COLO829 (cell line): Measurements from ENCODE around the gene RAC2.

ENCODE experiments used
- DNase-seq: peaks from one replicate; pipeline ENCODE4 v3.0.0; 2012; ENCODE audit warnings: low spot score

The RAC2 gene

GRCh38 chr22:37219533-37219932 lies 24.5 kb downstream of the RAC2 start:
- no peak for DNase-seq

DNA sequence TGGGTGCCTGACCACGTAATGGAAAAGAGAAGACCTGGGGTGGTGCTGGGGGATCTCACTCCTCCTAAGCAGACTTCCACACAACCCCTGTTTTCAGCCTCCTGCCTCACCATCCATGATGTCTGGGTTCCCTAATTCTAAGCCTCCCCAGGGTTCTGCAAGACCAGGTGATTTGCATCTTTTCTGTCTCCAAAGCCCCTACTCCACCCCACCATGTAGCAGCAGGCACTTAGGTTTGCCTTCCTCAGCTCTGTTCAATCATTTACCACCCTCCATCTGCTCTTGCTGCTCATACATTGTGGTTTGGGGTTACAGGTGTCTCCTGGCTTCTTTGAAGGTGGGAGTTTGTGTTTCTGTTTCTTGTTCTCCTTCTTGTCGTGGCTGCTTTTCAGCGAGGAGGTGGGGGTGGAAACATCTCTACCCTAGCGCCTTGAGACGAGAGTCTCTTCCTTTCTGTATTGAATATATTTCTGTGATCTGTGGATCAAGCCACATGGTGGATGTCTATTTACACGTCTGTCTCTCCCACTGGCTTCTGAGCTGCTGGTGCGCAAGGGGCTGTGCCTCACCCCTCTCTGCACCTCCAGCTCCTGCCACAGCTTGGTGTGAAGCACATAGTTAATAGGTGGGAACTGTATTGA lies 25.2 kb downstream of the RAC2 start:
- DNase-seq = no peak

- DNase-seq = no peak
These were observed 25.7 kb downstream of the RAC2 start for GRCh38 chr22:37218399-37218770.

DNA sequence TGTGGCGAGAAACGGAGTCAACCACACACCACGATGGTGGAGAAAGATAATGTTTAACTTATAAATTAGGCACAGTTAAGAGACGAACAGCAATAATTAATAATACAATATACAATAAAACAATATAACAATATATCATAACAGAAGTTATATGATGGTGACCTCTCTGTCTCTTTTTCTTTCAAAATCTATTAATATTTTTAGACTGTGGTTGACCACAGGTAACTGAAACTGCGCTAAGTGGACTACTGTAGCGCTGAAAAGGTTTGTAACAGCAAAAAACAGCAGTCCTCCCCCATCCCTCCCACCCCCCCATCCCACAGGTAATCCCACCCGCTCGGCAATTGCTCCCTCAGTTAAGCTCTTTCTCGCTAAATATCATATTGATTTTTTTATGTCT lies 28.2 kb downstream of the RAC2 start:
- no peak for DNase-seq

DNA sequence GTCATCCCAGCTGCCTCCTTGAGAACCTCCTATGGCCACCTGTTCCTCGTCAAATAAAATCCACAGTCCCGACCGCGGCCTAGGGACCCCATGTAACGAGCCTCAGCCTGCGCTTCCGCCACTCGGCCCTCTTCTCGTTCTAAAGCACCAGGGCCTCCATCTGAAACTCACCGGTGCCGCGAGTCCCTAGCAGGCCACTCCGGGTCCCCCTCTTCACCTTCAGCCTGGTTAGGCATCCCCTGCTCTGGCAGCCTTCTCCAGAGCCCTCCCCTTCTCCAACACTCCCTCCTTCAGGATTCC lies 29.4 kb downstream of the RAC2 start:
- DNase-seq = no peak

GRCh38 chr22:37213941-37214730 lies 29.9 kb downstream of the RAC2 start:
- DNase-seq = no peak

DNA sequence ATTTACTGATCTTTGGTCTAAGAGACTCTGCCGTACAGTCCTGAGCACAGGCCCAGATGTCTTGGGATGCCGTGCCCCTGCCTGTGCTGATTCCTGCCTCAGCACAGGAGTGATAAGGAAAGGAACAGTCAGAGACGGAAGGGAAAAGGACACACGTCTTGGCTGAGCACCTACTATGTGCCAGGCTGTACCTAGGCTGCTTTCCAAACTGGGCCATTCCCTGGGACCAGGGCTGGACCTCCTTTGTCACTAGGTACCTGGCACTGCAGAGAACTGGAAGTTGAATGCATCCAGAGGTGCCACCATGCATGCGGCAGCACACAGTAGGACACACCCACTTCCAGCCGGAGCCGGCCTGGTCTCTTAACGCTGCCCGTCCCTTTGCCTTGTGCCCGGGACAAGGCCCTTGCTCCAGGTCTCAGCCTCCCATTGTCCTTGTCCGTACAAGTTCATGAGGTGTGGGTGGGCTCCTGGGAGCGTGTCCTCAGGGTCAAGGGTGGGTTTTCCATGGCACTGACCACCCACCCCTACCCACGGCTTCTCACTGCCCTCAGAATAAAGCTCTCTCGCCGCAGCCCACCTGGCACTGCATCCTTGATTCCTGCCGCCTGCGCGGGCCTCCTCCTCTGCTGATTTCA lies 30.7 kb downstream of the RAC2 start:
- no peak for DNase-seq

DNA sequence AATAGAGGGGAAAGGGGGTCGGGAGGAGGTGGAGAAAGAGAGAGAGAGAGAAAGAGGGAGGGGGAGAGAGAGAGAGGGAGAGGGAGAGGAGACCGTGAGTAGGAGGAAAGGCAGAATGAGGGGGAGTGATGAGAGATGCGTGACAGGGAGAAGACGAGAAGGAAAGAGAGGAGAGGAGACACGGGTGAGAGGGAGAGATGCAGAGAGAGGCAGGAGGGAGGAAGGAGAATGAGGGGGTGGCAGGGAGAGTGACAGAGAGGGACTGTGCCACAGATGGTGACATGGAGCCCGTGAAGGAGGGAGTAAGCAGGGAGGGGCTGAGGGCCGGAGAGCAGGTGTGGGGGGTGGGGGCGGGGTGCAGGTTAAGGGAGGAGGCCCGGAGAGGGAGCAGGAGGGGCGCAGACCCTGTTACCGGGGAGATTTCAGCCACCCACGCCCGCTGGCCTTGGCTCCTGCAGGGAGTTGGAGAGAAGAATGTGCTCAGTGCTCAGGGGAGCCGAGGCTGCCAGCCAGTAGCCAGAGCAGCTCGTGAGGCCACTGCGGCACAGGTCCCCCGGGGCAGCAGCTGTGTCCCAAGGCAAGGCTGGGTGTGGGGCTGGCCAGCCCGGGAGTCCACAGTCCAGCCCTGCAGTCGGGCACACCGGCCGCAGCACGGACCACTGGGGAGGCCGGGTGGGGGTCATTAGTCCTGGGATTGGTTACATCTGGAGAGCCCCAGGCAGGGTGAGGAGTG lies 31.7 kb downstream of the RAC2 start, which contains the start of gene SSTR3:
Gene SSTR3, minus strand, starts transcription at position 304 of the 733 bp plus-strand sequence. CDS start 4,674 bp downstream, outside the sequence.
- no peak for DNase-seq

DNA sequence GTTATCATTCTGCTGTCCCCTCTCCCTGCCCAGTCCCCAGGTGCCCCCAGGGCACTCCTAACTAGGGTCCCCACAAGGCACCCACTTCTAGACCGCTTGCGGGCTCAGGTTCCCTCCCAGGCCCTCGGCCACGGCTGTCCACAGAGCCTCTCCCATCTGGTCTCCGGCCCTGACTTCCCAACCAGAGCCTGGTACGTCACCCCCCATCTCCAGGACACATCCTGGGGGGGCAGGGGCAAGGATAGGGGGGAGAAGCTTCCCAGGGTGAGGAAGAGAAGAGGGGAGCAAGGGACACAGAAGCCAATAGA lies 32.2 kb downstream of the RAC2 start:
- no peak for DNase-seq

- no peak for DNase-seq
These were observed 32.8 kb downstream of the RAC2 start for GRCh38 chr22:37211075-37211865.

DNA sequence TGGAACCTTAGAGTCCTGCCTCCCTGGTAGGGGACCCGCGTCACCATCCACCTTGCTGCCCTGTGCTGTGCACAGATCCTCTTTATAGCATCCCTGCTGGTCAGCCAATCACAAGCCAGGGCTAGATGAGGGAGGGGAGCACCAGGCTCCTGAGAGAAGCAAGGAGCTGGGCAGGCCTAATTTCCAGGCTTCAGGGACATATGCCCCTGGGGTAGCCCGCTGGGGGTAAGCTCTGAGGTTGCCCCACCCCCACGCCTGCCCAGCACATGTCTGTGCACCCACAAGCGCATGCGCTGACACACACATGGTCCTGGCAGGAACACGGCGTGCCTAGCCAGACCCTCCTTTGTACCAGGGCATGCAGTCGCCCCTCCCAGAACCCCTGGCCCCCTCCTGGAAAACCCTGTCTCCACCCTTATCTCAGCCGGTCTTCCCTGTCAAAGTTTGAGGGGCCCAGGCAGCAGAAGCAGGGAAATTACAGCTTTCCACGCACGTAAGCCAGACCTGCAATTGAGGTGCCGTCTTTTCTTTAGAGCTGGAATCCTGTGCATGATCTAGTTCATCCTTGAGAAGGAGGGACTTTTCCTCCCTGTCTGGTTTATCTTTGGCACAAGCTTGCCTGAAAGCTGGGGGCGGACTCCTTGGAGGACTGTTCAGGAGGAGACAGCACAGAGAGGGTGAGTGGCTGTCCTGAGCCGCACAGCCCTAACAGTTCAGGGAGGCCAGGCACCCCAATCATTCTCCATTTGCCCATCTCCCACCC lies 33.8 kb downstream of the RAC2 start:
- no peak for DNase-seq

DNA sequence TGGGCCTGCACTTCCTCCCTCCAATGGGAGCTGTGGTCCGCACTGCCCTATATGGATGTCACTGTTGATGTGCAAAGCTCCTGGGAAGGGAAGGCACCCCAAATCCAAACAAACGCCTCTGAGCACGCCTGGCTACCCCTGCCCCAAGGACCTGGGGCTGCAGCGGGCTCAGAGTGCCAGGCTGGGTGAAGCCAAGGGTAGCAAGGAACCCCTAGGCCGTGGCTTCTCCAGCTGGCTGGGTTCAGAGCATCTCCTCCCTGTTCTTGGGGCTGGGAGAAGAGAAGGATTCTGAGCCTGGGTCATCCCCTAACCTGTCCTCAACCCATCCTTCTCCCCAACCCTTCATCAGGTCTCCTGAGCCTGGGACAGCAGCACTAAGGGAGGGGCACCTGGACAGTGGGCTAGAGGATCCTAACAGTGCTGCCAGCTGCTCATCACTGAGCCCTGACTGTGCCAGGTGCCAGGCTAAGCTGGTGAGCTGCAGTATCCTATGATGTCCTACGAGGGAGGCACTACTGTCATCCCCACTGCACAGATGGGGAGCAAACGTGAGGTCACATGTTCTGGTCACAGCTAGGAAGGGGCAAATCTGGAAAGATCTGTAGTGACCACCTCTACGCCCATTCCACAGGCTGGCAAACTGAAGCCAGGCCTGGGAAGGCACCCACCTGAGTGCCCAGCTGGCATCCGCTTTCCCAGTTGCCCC lies 34.8 kb downstream of the RAC2 start:
- no peak for DNase-seq

DNA sequence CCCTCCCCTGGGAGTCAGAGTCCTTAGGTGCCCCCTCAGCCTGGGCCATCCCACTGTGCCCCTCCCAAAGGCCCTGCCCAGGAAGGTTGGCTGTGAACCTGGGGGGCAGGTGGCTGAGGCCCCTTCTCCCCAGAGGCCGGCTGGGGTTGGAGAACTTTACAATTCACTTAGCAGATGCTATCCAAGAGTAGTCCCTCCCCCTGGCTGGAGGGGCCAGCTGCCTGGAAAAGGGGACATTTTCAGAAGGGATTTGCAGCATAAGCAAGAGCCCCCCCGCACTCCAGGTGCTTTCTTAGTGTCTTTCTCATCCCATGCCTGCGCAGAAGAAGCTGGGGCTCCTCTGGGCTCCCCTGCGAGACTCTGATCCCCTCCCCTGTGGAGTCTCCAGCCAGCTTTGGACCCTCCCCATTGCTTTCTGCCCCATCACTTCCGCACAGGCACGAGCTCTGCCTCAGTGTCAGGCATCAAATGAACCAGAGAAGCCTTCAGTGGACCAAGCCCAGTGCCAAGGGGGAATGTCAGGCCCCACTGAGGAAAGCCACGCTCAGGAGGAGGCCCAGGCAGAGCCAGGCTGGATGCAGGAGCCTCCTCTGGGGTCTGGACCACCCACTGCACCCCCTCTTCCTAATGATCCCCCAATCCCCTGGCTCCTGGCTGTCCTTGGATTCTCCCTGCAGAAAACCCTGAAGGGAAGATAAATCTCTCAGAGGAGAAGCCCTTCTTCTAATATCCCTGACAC lies 35.5 kb downstream of the RAC2 start:
- no peak for DNase-seq

GRCh38 chr22:37207981-37208380 lies 36.1 kb downstream of the RAC2 start:
- DNase-seq = no peak

DNA sequence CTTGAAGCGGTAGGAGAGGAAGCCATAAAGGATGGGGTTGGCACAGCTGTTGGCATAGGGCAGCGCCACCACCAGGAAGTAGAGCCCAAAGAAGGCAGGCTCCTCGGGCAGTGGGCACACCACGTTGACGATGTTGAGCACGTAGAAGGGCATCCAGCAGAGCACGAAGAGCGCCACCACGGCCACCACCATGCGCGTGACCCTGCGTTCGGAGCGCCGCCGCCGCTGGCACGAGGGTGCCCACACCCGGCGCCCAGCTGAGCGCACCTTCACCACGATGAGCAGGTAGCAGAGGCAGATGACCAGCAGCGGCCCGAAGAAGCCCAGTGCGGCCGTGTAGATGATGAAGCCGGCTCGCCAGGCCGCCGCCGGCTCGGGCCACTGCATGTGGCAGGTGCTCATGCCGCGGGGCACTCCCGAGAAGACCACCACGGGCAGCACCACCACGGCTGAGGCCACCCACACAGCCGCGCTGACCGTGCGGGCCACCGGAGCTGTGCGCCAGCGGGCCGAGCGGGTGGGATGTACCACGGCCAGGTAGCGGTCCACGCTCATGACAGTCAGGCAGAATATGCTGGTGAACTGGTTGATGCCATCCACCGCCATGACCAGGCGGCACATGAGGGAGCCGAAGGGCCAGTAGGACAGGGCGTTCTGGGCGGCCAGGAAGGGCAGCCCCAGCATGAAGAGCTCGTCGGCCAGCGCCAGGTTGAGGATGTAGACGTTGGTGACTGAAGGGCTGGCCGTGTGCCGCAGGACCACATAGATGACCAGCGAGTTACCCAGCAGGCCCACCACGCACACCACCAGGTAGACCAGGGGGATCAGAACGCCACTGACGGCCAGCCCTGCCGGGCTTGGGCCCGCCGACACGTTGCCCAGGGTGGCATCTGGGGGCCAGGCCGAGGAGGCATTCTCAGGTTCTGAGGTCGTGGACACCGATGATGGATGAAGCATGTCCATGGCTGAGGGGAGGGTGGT lies 36.9 kb downstream of the RAC2 start:
- DNase-seq = no peak

DNA sequence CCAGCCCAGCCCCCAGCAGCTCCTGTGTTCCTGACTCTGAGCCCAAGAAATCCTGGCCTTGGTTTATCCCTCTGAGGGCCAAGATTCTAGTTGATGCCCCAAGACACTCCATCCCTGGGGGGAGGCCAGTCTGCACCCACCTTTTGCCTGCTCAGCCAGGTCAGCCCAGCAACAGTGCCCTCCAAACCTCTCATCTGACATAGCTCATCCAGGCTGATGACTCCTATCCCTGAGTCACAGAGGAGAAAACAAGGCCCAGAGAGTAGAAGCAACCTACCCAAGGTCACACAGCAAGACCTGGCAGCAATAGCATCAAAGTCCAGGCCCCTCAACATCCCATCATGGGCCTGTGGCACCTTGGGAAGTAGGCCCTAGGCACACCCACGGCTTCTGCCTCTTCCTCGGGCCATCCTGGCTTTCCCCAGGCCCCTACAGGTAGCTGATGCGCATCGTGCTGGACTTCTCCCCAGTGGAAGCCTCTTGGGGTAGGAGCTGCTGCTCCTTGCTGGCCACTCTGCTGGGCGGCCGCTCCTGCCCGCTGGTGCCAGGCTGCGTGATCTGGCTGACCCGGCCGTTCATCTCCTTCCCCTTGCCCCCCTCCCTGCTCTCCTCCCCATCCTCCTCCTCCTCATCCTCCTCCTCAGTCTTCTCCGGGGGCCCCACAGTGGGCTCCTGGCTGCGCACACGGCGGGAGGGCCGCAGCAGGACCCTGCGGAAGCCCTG lies 37.8 kb downstream of the RAC2 start:
- DNase-seq = no peak

GRCh38 chr22:37205046-37205445 lies 39.0 kb downstream of the RAC2 start:
- no peak for DNase-seq

GRCh38 chr22:37204045-37204655 lies 39.9 kb downstream of the RAC2 start:
- DNase-seq = no peak
